GM13976 (cell line): ENCODE measurements around the gene PCED1A.
A peak's percentile ranks its signal among the peaks of the same experiment; 100 is the strongest.

Experiments used
- DNase-seq: peaks from one replicate; pipeline ENCODE4 v3.0.0; 2012; ENCODE audit warnings: low spot score
- in situ Hi-C: fragments of 300-500 bp; cut with MboI; formaldehyde crosslinking; loops from one replicate; pipeline ENCODE4 v1.12.0; 2022; ENCODE audit warnings: low sequenced_read_pairs, mixed read lengths, inconsistent platforms; ENCODE audit not compliant: unreplicated experiment
- TF ChIP-seq, protein P1 (sequence below): IDR thresholded peaks from 2 replicates; pipeline ENCODE4 v1.5.1; 2012; ENCODE audit warnings: borderline replicate concordance, mild to moderate bottlenecking; ENCODE audit not compliant: insufficient read depth; ENCODE audit errors: extremely low read depth, missing control alignments, control extremely low read depth

Gene PCED1A

GRCh38 chr20:2838847-2839671, 1.4 kb downstream of the PCED1A start:
- in situ Hi-C loops, result no loop called here
- DNase-seq, result peak; percentile 36
- TF ChIP-seq, protein P1, sequence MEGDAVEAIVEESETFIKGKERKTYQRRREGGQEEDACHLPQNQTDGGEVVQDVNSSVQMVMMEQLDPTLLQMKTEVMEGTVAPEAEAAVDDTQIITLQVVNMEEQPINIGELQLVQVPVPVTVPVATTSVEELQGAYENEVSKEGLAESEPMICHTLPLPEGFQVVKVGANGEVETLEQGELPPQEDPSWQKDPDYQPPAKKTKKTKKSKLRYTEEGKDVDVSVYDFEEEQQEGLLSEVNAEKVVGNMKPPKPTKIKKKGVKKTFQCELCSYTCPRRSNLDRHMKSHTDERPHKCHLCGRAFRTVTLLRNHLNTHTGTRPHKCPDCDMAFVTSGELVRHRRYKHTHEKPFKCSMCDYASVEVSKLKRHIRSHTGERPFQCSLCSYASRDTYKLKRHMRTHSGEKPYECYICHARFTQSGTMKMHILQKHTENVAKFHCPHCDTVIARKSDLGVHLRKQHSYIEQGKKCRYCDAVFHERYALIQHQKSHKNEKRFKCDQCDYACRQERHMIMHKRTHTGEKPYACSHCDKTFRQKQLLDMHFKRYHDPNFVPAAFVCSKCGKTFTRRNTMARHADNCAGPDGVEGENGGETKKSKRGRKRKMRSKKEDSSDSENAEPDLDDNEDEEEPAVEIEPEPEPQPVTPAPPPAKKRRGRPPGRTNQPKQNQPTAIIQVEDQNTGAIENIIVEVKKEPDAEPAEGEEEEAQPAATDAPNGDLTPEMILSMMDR, result no peak

DNA sequence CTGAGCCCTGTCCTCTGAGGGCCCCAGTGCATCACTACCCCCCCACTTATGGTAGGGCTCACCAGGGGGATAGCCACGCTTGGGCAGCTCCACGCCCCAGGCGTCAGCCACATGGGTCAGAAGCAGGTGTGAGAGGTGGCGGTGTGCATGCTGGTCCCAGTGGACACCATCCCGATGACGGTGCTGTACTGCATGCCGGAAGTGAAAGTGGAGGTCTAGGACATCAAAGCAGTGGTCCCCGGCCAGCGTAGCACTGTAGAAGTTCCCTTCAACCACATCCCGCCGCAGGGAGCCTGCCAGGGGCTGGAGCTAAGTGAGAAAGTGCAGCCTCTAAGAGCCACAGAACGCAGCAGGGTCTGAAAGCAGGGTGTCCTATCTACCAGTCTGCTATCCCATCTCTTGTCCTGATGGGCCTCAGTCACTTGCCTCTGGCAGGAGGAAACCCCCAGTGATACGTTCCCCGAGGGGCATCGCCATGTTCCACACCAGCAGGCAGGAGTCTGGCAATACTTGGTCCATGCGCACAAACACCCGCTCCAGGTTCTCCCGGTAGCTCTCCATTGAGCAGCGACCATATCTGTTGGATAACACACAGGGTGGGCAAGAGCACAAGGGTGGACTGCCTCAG, 2.2 kb downstream of the PCED1A start:
- peak; percentile 15 for DNase-seq
- TF ChIP-seq, protein P1, result no peak
- in situ Hi-C loops, result no loop called here

DNA sequence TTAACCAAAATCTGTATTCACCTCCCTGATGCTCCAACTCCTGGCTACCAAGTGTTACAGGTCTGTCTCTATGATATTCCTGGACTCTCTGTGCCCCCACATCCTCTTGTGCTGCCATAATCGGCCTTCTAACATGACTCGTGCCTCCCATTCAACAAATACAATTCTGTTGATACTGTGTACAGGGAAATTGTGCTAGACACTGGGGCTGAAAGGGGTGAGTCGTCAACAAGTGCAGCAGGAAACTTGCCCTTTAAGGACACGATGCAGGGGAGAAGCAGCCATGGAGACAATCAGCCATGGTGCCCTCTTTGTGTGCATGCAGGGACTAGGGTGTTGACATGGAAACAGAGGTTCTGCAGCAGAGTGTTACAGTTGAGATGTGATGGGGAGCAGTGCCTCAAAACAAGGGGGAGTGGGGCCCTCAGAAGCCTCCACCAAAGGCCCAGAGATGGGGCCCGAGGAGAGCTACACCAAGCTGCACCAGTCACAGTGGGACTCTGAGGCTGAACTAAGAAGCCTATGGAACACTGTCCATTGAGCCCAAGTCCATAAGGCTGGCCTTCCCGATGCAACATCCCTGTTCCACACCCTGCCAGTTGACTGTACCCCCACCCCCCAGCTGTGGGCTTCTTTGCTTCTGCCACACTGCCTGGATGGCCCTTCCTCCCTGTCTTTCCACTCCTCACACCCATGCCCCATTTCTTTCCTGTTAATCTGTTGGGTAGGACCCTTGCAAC, 3.1 kb downstream of the PCED1A start:
- TF ChIP-seq, protein P1, result no peak
- in situ Hi-C loops, result no loop called here
- DNase-seq, result peak; percentile 6

- no peak for DNase-seq
- in situ Hi-C loops, result no loop called here
- TF ChIP-seq, protein P1, result no peak
Measured at GRCh38 chr20:2836035-2836434, 4.4 kb downstream of the PCED1A start.

GRCh38 chr20:2835331-2835796, 5.1 kb downstream of the PCED1A start:
- TF ChIP-seq, protein P1, result no peak
- no peak for DNase-seq
- in situ Hi-C loops, result no loop called here

DNA sequence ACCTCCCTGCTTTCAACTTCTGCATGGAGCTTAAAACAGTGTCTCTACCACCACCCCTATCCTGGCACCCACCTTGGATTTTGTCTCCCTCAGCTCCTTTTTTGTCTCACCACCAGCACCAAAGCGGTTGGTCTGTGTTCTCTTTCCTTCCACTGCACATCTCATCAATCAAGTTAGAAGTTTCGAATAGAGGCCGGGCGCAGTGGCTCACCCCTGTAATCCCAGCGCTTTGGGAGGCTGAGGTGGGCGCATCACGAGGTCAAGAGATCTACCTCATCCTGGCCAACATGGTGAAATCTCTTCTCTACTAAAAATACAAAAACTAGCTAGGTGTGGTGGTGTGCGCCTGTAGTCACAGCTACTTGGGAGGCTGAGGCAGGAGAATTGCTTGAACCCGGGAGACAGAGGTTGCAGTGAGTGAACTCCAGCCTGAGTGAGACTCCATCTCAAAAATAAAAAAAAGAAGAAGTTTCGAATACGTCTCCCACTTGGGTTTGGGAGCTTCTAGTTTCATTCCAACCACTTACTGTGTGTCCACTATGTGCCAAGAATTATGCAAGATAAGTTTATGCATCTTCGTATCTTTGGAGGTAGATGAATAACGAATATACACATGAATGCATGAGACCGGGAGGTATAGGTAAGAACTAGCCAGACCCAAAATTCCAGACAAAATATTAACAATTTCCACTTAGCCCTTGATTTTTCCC, 5.9 kb downstream of the PCED1A start:
- no peak for DNase-seq
- in situ Hi-C loops, result no loop called here
- TF ChIP-seq, protein P1, result no peak
